Measurements from ENCODE around the gene TNK2. TPM values are rescaled to one million over a fixed set of nuclear protein-coding genes. Genes with fewer than 3 reads are reported as not detected.
A peak's percentile ranks its signal among the peaks of the same experiment; 100 is the strongest.
"Not testable (repeated sequence)": the region's sequence is repeated elsewhere in the genome, so short reads cannot be mapped to it uniquely, and the experiment has no call there.

The TNK2 gene
- total RNA-seq, 2 donors from 2014 or later = 55.1 to 78.1 TPM

GRCh38 chr3:195883160-195883559, 25.2 kb downstream of the TNK2 start:
- ATAC-seq = no peak
- Mint-ChIP-seq H3K9me3 (no peaks in the 10 kb centered on the region), H3K27ac (no peak overlapping the region), H3K36me3 (no peaks in the 10 kb centered on the region)
- no peak for DNase-seq (ENCODE audit: low spot score in 2 of 2)

GRCh38 chr3:195882002-195882441, 26.3 kb downstream of the TNK2 start:
- no peaks in the 10 kb centered on the region for H3K9me3 Mint-ChIP-seq
- H3K27ac Mint-ChIP-seq = no peak overlapping the region
- no peak for DNase-seq (ENCODE audit: low spot score in 2 of 2)
- no peaks in the 10 kb centered on the region for H3K36me3 Mint-ChIP-seq
- ATAC-seq = no peak

- ATAC-seq = no peak
- Mint-ChIP-seq H3K9me3 (no peaks in the 10 kb centered on the region), H3K36me3 (no peaks in the 10 kb centered on the region), H3K27ac (no peak overlapping the region)
- no peak for DNase-seq (ENCODE audit: low spot score in 2 of 2)
These were observed 26.9 kb downstream of the TNK2 start for GRCh38 chr3:195881276-195881988.

- Mint-ChIP-seq H3K27ac (no peak overlapping the region), H3K9me3 (no peaks in the 10 kb centered on the region), H3K36me3 (no peaks in the 10 kb centered on the region)
- no peak for DNase-seq (ENCODE audit: low spot score in 2 of 2)
- ATAC-seq = no peak
These were observed 28.3 kb downstream of the TNK2 start for GRCh38 chr3:195880037-195880431.

GRCh38 chr3:195879416-195880036, 28.8 kb downstream of the TNK2 start:
- no peaks in the 10 kb centered on the region for H3K9me3 Mint-ChIP-seq
- H3K36me3 Mint-ChIP-seq = no peaks in the 10 kb centered on the region
- DNase-seq (ENCODE audit: low spot score in 2 of 2) = no peak
- no peak for ATAC-seq
- H3K27ac Mint-ChIP-seq = peak overlapping the region in 1 of 2 donors; percentile 44

GRCh38 chr3:195878424-195879274, 29.7 kb downstream of the TNK2 start:
- no peak for ATAC-seq
- no peak for DNase-seq (ENCODE audit: low spot score in 2 of 2)
- H3K36me3 Mint-ChIP-seq = no peaks in the 10 kb centered on the region
- peak overlapping the region; percentile 44 to 79 for H3K27ac Mint-ChIP-seq
- H3K9me3 Mint-ChIP-seq = no peaks in the 10 kb centered on the region

GRCh38 chr3:195877767-195878423, 30.5 kb downstream of the TNK2 start:
- no peaks in the 10 kb centered on the region for H3K9me3 Mint-ChIP-seq
- no peaks in the 10 kb centered on the region for H3K36me3 Mint-ChIP-seq
- no peak for DNase-seq (ENCODE audit: low spot score in 2 of 2)
- peak overlapping the region; percentile 23 to 82 for H3K27ac Mint-ChIP-seq
- no peak for ATAC-seq

- peak overlapping the region; percentile 9 to 87 for H3K27ac Mint-ChIP-seq
These were observed 31.1 kb downstream of the TNK2 start for GRCh38 chr3:195877136-195877715.

GRCh38 chr3:195876297-195877064, 31.9 kb downstream of the TNK2 start:
- no peak for DNase-seq (ENCODE audit: low spot score in 2 of 2)
- Mint-ChIP-seq H3K36me3 (no peaks in the 10 kb centered on the region), H3K27ac (peak overlapping the region; percentile 72), H3K9me3 (no peaks in the 10 kb centered on the region)
- peak in 1 of 2 donors; percentile 33 for ATAC-seq

More at GRCh38 chr3:195877136-195877715, 31.1 kb downstream of the TNK2 start:
- no peak for ATAC-seq
- Mint-ChIP-seq H3K36me3 (no peaks in the 10 kb centered on the region), H3K9me3 (no peaks in the 10 kb centered on the region)
- no peak for DNase-seq (ENCODE audit: low spot score in 2 of 2)

- no peaks in the 10 kb centered on the region for H3K9me3 Mint-ChIP-seq
- no peak for ATAC-seq
- no peaks in the 10 kb centered on the region for H3K36me3 Mint-ChIP-seq
- no peak for DNase-seq (ENCODE audit: low spot score in 2 of 2)
- peak overlapping the region; percentile 72 for H3K27ac Mint-ChIP-seq
These were observed 32.7 kb downstream of the TNK2 start for GRCh38 chr3:195875482-195876236.

GRCh38 chr3:195873971-195874370, 34.4 kb downstream of the TNK2 start:
- no peak overlapping the region for H3K27ac Mint-ChIP-seq
- no peaks in the 10 kb centered on the region for H3K36me3 Mint-ChIP-seq
- no peak for DNase-seq (ENCODE audit: low spot score in 2 of 2)
- H3K9me3 Mint-ChIP-seq = no peaks in the 10 kb centered on the region
- ATAC-seq = no peak

- ATAC-seq (no peak), DNase-seq (ENCODE audit: low spot score in 2 of 2) (no peak)
- Mint-ChIP-seq H3K36me3 (no peaks in the 10 kb centered on the region), H3K27ac (no peak overlapping the region), H3K9me3 (no peaks in the 10 kb centered on the region)
These were observed 35.0 kb downstream of the TNK2 start for GRCh38 chr3:195873281-195873887.

GRCh38 chr3:195872800-195873199, 35.6 kb downstream of the TNK2 start:
- no peaks in the 10 kb centered on the region for H3K36me3 Mint-ChIP-seq

GRCh38 chr3:195872097-195872496, 36.3 kb downstream of the TNK2 start:
- no peaks in the 10 kb centered on the region for H3K36me3 Mint-ChIP-seq
- DNase-seq (ENCODE audit: low spot score in 2 of 2) = no peak
- no peak for ATAC-seq
- H3K27ac Mint-ChIP-seq = no peak overlapping the region
- no peaks in the 10 kb centered on the region for H3K9me3 Mint-ChIP-seq

More at GRCh38 chr3:195872800-195873199, 35.6 kb downstream of the TNK2 start:
- DNase-seq (ENCODE audit: low spot score in 2 of 2) (no peak), ATAC-seq (no peak)
- no peaks in the 10 kb centered on the region for H3K9me3 Mint-ChIP-seq
- peak overlapping the region in 1 of 2 donors; percentile 50 for H3K27ac Mint-ChIP-seq

- not testable (repeated sequence) for DNase-seq (ENCODE audit: low spot score in 2 of 2); H3K9me3 Mint-ChIP-seq; ATAC-seq; H3K27ac Mint-ChIP-seq; H3K36me3 Mint-ChIP-seq
These were observed 36.7 kb downstream of the TNK2 start for GRCh38 chr3:195871686-195872085.
